Gastroesophageal sphincter (tissue), 3 donors: ENCODE measurements around the gene ATRN.

Experiments used
- EP300 ChIP-seq: sonication (generic); formaldehyde crosslinking; IDR thresholded peaks from one replicate; pipeline ENCODE4 v1.6.1; 2017; ENCODE audit warnings: antibody characterized with exemption, mild to moderate bottlenecking
- POLR2A ChIP-seq, 2 donors: fragments of 450-650 bp; IDR thresholded peaks; one replicate each; pipeline ENCODE4 v1.6.1; 2017; ENCODE audit warnings: antibody characterized with exemption in 2 of 2, mild to moderate bottlenecking in 2 of 2, moderate library complexity in 1 of 2
- POLR2AphosphoS5 ChIP-seq: sonication (generic); formaldehyde crosslinking; IDR thresholded peaks from one replicate; pipeline ENCODE4 v1.6.1; 2017; ENCODE audit warnings: antibody characterized with exemption
- TF ChIP-seq, protein P1 (sequence below), 4 experiments: fragments of 200-600 bp in 2 of 4; fragments of 450-650 bp in 2 of 4; sonication (generic) in 1 of 4; IDR thresholded peaks; one replicate each; pipeline ENCODE4 v1.5.1; 2017 to 2019; ENCODE audit warnings: antibody characterized with exemption in 4 of 4, mild to moderate bottlenecking in 2 of 4, moderate library complexity in 2 of 4

GRCh38 chr20:3653921-3654320, 183.1 kb downstream of the ATRN start:
- TF ChIP-seq, protein P1, sequence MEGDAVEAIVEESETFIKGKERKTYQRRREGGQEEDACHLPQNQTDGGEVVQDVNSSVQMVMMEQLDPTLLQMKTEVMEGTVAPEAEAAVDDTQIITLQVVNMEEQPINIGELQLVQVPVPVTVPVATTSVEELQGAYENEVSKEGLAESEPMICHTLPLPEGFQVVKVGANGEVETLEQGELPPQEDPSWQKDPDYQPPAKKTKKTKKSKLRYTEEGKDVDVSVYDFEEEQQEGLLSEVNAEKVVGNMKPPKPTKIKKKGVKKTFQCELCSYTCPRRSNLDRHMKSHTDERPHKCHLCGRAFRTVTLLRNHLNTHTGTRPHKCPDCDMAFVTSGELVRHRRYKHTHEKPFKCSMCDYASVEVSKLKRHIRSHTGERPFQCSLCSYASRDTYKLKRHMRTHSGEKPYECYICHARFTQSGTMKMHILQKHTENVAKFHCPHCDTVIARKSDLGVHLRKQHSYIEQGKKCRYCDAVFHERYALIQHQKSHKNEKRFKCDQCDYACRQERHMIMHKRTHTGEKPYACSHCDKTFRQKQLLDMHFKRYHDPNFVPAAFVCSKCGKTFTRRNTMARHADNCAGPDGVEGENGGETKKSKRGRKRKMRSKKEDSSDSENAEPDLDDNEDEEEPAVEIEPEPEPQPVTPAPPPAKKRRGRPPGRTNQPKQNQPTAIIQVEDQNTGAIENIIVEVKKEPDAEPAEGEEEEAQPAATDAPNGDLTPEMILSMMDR (IDR thresholded peaks at IDR 0.05), result no peak
- no peak for TF ChIP-seq POLR2A (IDR thresholded peaks at IDR 0.05)
- no peak for TF ChIP-seq POLR2AphosphoS5
- TF ChIP-seq EP300, result no peak
